Mesendoderm (in vitro differentiated cells): Measurements from ENCODE around the gene CTDNEP1.

Source experiments
- DNase-seq: peaks from one replicate; pipeline ENCODE4 v3.0.0; 2013
- H2AK5ac ChIP-seq: 2 replicates; pipeline ENCODE4 v1.6.1; 2013; ENCODE audit warnings: low read length, inconsistent platforms
- H2BK120ac ChIP-seq: 2 replicates; pipeline ENCODE4 v1.6.1; 2013; ENCODE audit warnings: low read depth, mild to moderate bottlenecking, low read length, moderate library complexity, mixed read lengths
- H2BK15ac ChIP-seq: replicated peaks from 2 replicates; pipeline ENCODE4 v1.6.1; 2013; ENCODE audit warnings: low read depth, mild to moderate bottlenecking, moderate library complexity
- H2BK5ac ChIP-seq: 2 replicates; pipeline ENCODE4 v1.6.1; 2013; ENCODE audit warnings: low read length, inconsistent platforms
- H3K18ac ChIP-seq: 2 replicates; pipeline ENCODE4 v1.6.1; 2013; ENCODE audit warnings: mild to moderate bottlenecking, low read length, mixed read lengths
- H3K23ac ChIP-seq: one replicate; pipeline ENCODE4 v1.6.1; 2013; ENCODE audit warnings: low read length
- H3K27ac ChIP-seq: 2 replicates; pipeline ENCODE4 v1.5.1; 2013; ENCODE audit warnings: low read depth, mild to moderate bottlenecking, inconsistent platforms, low read length, moderate library complexity
- H3K27me3 ChIP-seq: 2 replicates; pipeline ENCODE4 v1.6.1; 2013; ENCODE audit warnings: low read length, control low read depth, mild to moderate bottlenecking, inconsistent platforms; ENCODE audit not compliant: insufficient read depth, poor library complexity
- H3K36me3 ChIP-seq: 2 replicates; pipeline ENCODE4 v1.6.1; 2013; ENCODE audit warnings: low read length, inconsistent platforms; ENCODE audit not compliant: control insufficient read depth, insufficient read depth
- H3K4ac ChIP-seq: one replicate; pipeline ENCODE4 v1.6.1; 2013; ENCODE audit warnings: low read depth, mild to moderate bottlenecking, low read length, moderate library complexity
- H3K4me1 ChIP-seq: 2 replicates; pipeline ENCODE4 v1.6.1; 2013; ENCODE audit warnings: low read depth, low read length, inconsistent platforms; ENCODE audit not compliant: control insufficient read depth
- H3K4me2 ChIP-seq: 2 replicates; pipeline ENCODE4 v1.6.1; 2013; ENCODE audit warnings: low read length
- H3K4me3 ChIP-seq: 2 replicates; pipeline ENCODE4 v1.5.1; 2013; ENCODE audit warnings: mild to moderate bottlenecking, low read length
- H3K56ac ChIP-seq: one replicate; pipeline ENCODE4 v1.6.1; 2013; ENCODE audit warnings: low read length
- H3K79me1 ChIP-seq: 2 replicates; pipeline ENCODE4 v1.6.1; 2013; ENCODE audit warnings: low read length, inconsistent platforms
- H3K79me2 ChIP-seq: 2 replicates; pipeline ENCODE4 v1.6.1; 2013; ENCODE audit warnings: mild to moderate bottlenecking, low read length; ENCODE audit not compliant: control insufficient read depth, insufficient read depth
- H3K9ac ChIP-seq: 2 replicates; pipeline ENCODE4 v1.6.1; 2013; ENCODE audit warnings: low read length, inconsistent platforms
- H4K5ac ChIP-seq: one replicate; pipeline ENCODE4 v1.6.1; 2013; ENCODE audit warnings: low read length
- H4K8ac ChIP-seq: one replicate; pipeline ENCODE4 v1.6.1; 2013; ENCODE audit warnings: low read depth, mild to moderate bottlenecking, control low read depth, low read length, moderate library complexity
- WGBS: extraction: QIAGEN DNeasy Blood & Tissue Kit; methylation state at CpG from one replicate; pipeline ENCODE4 v1.1.7; 2013; ENCODE audit warnings: low lambda C conversion rate, missing lambda C conversion rate; ENCODE audit not compliant: insufficient coverage; ENCODE audit errors: extremely low coverage; 5-methylcytosine and 5-hydroxymethylcytosine counted together

CTDNEP1 gene

GRCh38 chr17:7214300-7215135 lies 37.0 kb downstream of the CTDNEP1 start:
- Histone ChIP-seq H3K36me3 (no peaks in the 10 kb centered on the region), H3K27me3 (no peaks in the 10 kb centered on the region), H2BK15ac (no peak overlapping the region), H2AK5ac (no peak overlapping the region), H4K8ac (no peak overlapping the region), H3K4me1 (peaks cover 20% of the 10 kb centered on the region), H3K27ac (no peak overlapping the region), H4K5ac (no peak overlapping the region), H3K23ac (no peak overlapping the region), H3K4me3 (peak overlapping the region; percentile 5), H3K9ac (peak overlapping the region; percentile 16), H3K4me2 (peak overlapping the region; percentile 61), H3K4ac (no peak overlapping the region), H3K79me1 (peaks cover 4% of the 10 kb centered on the region), H3K56ac (no peak overlapping the region), H2BK120ac (no peak overlapping the region), H3K18ac (no peak overlapping the region), H2BK5ac (no peak overlapping the region), H3K79me2 (peaks cover 18% of the 10 kb centered on the region)
- no CpG with 5 or more reads among the region's 45 CpGs for WGBS
- peak; percentile 99 for DNase-seq

- peaks cover 18% of the 10 kb centered on the region for H3K79me2 ChIP-seq
- peak overlapping the region; percentile 62 for H3K9ac ChIP-seq
- peak; percentile 100 for DNase-seq
- H3K56ac ChIP-seq: peak overlapping the region; percentile 78
- no peak overlapping the region for H2BK120ac ChIP-seq
- no CpG with 5 or more reads among the region's 15 CpGs for WGBS
- H2BK15ac ChIP-seq: no peak overlapping the region
- peak overlapping the region; percentile 61 for H3K4me2 ChIP-seq
- H3K4me1 ChIP-seq: peaks cover 24% of the 10 kb centered on the region
- no peak overlapping the region for H2AK5ac ChIP-seq
- no peak overlapping the region for H2BK5ac ChIP-seq
- no peaks in the 10 kb centered on the region for H3K27me3 ChIP-seq
- no peak overlapping the region for H3K23ac ChIP-seq
- no peak overlapping the region for H3K27ac ChIP-seq
- H4K8ac ChIP-seq: no peak overlapping the region
- no peak overlapping the region for H3K4ac ChIP-seq
- H3K36me3 ChIP-seq: no peaks in the 10 kb centered on the region
- peaks cover 7% of the 10 kb centered on the region for H3K79me1 ChIP-seq
- H4K5ac ChIP-seq: no peak overlapping the region
- no peak overlapping the region for H3K4me3 ChIP-seq
- no peak overlapping the region for H3K18ac ChIP-seq
Observed at GRCh38 chr17:7213895-7214299, 37.6 kb downstream of the CTDNEP1 start.

- Histone ChIP-seq H2AK5ac (peak overlapping the region; percentile 54), H3K9ac (peak overlapping the region; percentile 85), H3K27me3 (no peaks in the 10 kb centered on the region), H3K56ac (peak overlapping the region; percentile 95), H3K79me2 (peaks cover 14% of the 10 kb centered on the region), H3K4ac (peak overlapping the region; percentile 49), H3K4me3 (peak overlapping the region; percentile 47), H3K27ac (no peak overlapping the region), H4K5ac (no peak overlapping the region), H2BK120ac (no peak overlapping the region), H3K4me1 (peaks cover 23% of the 10 kb centered on the region), H3K79me1 (peaks cover 10% of the 10 kb centered on the region), H4K8ac (no peak overlapping the region), H2BK5ac (no peak overlapping the region), H3K23ac (no peak overlapping the region), H3K4me2 (peak overlapping the region; percentile 76), H3K36me3 (no peaks in the 10 kb centered on the region), H2BK15ac (no peak overlapping the region), H3K18ac (no peak overlapping the region)
- DNase-seq: peak; percentile 46
- WGBS: no CpG with 5 or more reads among the region's 37 CpGs
Observed at GRCh38 chr17:7211491-7212273, 39.9 kb downstream of the CTDNEP1 start.

GRCh38 chr17:7208754-7209460 lies 42.6 kb downstream of the CTDNEP1 start:
- Histone ChIP-seq H3K27ac (no peak overlapping the region), H2BK120ac (no peak overlapping the region), H3K27me3 (no peaks in the 10 kb centered on the region), H3K4me2 (no peak overlapping the region), H3K4ac (no peak overlapping the region), H3K56ac (peak overlapping the region; percentile 56), H3K36me3 (no peaks in the 10 kb centered on the region), H3K79me1 (peaks cover 11% of the 10 kb centered on the region), H3K9ac (peak overlapping the region; percentile 15), H3K79me2 (peaks cover 11% of the 10 kb centered on the region), H3K23ac (no peak overlapping the region), H3K18ac (no peak overlapping the region), H3K4me1 (peaks cover 20% of the 10 kb centered on the region), H4K8ac (no peak overlapping the region), H4K5ac (no peak overlapping the region), H2BK5ac (no peak overlapping the region), H3K4me3 (no peak overlapping the region), H2AK5ac (no peak overlapping the region), H2BK15ac (no peak overlapping the region)
- no peak for DNase-seq
- no CpG with 5 or more reads among the region's 9 CpGs for WGBS

GRCh38 chr17:7208027-7208571 lies 43.4 kb downstream of the CTDNEP1 start:
- DNase-seq: peak; percentile 88
- H3K79me2 ChIP-seq: peaks cover 8% of the 10 kb centered on the region
- no peak overlapping the region for H3K23ac ChIP-seq
- no CpG with 5 or more reads among the region's 21 CpGs for WGBS
- peak overlapping the region; percentile 1 for H3K4me2 ChIP-seq
- H3K79me1 ChIP-seq: peaks cover 15% of the 10 kb centered on the region
- no peak overlapping the region for H4K5ac ChIP-seq
- H3K18ac ChIP-seq: peak overlapping the region; percentile 5
- no peaks in the 10 kb centered on the region for H3K27me3 ChIP-seq
- H2BK120ac ChIP-seq: no peak overlapping the region
- H2BK5ac ChIP-seq: no peak overlapping the region
- H2AK5ac ChIP-seq: no peak overlapping the region
- peaks cover 1% of the 10 kb centered on the region for H3K36me3 ChIP-seq
- no peak overlapping the region for H3K27ac ChIP-seq
- H3K56ac ChIP-seq: peak overlapping the region; percentile 68
- H2BK15ac ChIP-seq: no peak overlapping the region
- peaks cover 20% of the 10 kb centered on the region for H3K4me1 ChIP-seq
- H3K9ac ChIP-seq: peak overlapping the region; percentile 20
- no peak overlapping the region for H3K4ac ChIP-seq
- H4K8ac ChIP-seq: no peak overlapping the region
- no peak overlapping the region for H3K4me3 ChIP-seq
